HepG2 (cell line): ENCODE measurements around the gene PON1. TPM values are rescaled to one million over a fixed set of nuclear protein-coding genes. Genes with fewer than 3 reads are reported as not detected.

ENCODE experiments used
- ATAC-seq: fragments of 200-7000 bp; cut with Tn5 transposase; 3 replicates; pipeline ENCODE4 v1.9.1; 2020; ENCODE audit warnings: mild to moderate bottlenecking, moderate library complexity
- BruUV-seq: library from RNA; stranded (reverse); fragments of 400-500 nt; replicated peaks from 2 replicates; lab custom pipeline; 2021; lab: Mats Ljungman, UMichigan
- CTCF ChIA-PET: fragments of 300-600 bp; formaldehyde crosslinking; extraction: SDS; loops from one replicate; lab custom pipeline; 2021; ENCODE audit warnings: low total read pairs, inconsistent platforms, low intra/inter-chr PET ratio; lab: Yijun Ruan, JAX
- POLR2A ChIA-PET: fragments of 350-600 bp; sonication (Branson Sonifier 250); formaldehyde crosslinking; loops from one replicate; lab custom pipeline; 2020; ENCODE audit warnings: antibody characterized with exemption, inconsistent platforms; lab: Yijun Ruan, JAX
- DNase-seq: peaks from one replicate; pipeline ENCODE4 v3.0.0-alpha.2; 2015; ENCODE audit warnings: low spot score
- FAIRE-seq: peaks from 3 replicates; lab custom pipeline; 2011; peaks lifted over from hg19 to GRCh38; lab: Jason Lieb, UNC
- H2AFZ ChIP-seq: one replicate; pipeline ENCODE4 v1.6.1; 2011; ENCODE audit warnings: low read length, inconsistent platforms
- H3K27ac ChIP-seq: fragments of 300-600 bp; 3 replicates; pipeline ENCODE4 v1.8.0; 2011; ENCODE audit warnings: mixed run types, mild to moderate bottlenecking, mixed read lengths, low read length, inconsistent platforms; ENCODE audit not compliant: insufficient read depth; ENCODE audit errors: extremely low read length
- H3K27me3 ChIP-seq, 2 experiments: fragments of 200-600 bp in 1 of 2; 2 replicates in 1 of 2; 3 replicates in 1 of 2; pipeline versions ENCODE4 v1.6.0 to v1.8.0; 2011; ENCODE audit warnings: low read length in 2 of 2, mild to moderate bottlenecking in 2 of 2, moderate library complexity in 2 of 2, inconsistent platforms in 1 of 2; ENCODE audit not compliant: insufficient read depth in 2 of 2, control insufficient read depth in 1 of 2
- H3K36me3 ChIP-seq, 2 experiments: fragments of 200-600 bp in 1 of 2; replicated peaks in 1 of 2; 2 replicates in 1 of 2; 3 replicates in 1 of 2; pipeline versions ENCODE4 v1.5.1 to v1.8.0; 2011; ENCODE audit warnings: low read length in 2 of 2, inconsistent platforms in 1 of 2; ENCODE audit not compliant: insufficient read depth in 2 of 2, control insufficient read depth in 1 of 2
- H3K4me1 ChIP-seq: 2 replicates; pipeline ENCODE4 v1.5.1; 2012; ENCODE audit warnings: low read length, inconsistent platforms; ENCODE audit not compliant: insufficient read depth
- H3K4me2 ChIP-seq: 2 replicates; pipeline ENCODE4 v1.6.0; 2011; ENCODE audit warnings: low read depth, low read length, inconsistent platforms
- H3K4me3 ChIP-seq, 3 experiments: fragments of 200-600 bp in 1 of 3; sonication (generic), shearing (Covaris generic) in 1 of 3; replicated peaks in 1 of 3; 2 replicates each; pipeline ENCODE4 v1.5.1; 2011 to 2016; ENCODE audit warnings: low read length in 3 of 3, inconsistent platforms in 2 of 3, low read depth in 2 of 3, mild to moderate bottlenecking in 2 of 3, control low read depth in 1 of 3, mixed read lengths in 1 of 3; ENCODE audit not compliant: insufficient read depth in 1 of 3
- H3K79me2 ChIP-seq: one replicate; pipeline ENCODE4 v1.6.1; 2011; ENCODE audit warnings: low read length, inconsistent platforms; ENCODE audit not compliant: insufficient read depth
- H3K9ac ChIP-seq: 2 replicates; pipeline ENCODE4 v1.6.0; 2011; ENCODE audit warnings: mild to moderate bottlenecking, low read depth, low read length, inconsistent platforms; ENCODE audit not compliant: insufficient read depth
- H3K9me3 ChIP-seq: 2 replicates; pipeline ENCODE4 v1.5.1; 2012; ENCODE audit warnings: mild to moderate bottlenecking, low read length
- H4K20me1 ChIP-seq: 2 replicates; pipeline ENCODE4 v1.6.0; 2011; ENCODE audit warnings: inconsistent platforms, mild to moderate bottlenecking, low read length, moderate library complexity; ENCODE audit not compliant: insufficient read depth
- EHMT2 ChIP-seq: fragments of 200-600 bp; sonication (generic); IDR thresholded peaks from 2 replicates; pipeline ENCODE4 v1.7.0; 2017; ENCODE audit warnings: antibody characterized with exemption, low read depth, low read length, borderline replicate concordance
- GPBP1L1 ChIP-seq: sonication (generic); formaldehyde crosslinking; IDR thresholded peaks from 2 replicates; pipeline ENCODE4 v1.5.0; 2020; ENCODE audit warnings: mild to moderate bottlenecking, missing genetic modification reagents
- KIAA2018 ChIP-seq: sonication (generic); formaldehyde crosslinking; IDR thresholded peaks from 2 replicates; pipeline ENCODE4 v1.5.0; 2020; ENCODE audit warnings: mild to moderate bottlenecking, missing genetic modification reagents, borderline replicate concordance
- NFKB2 ChIP-seq: sonication (generic); formaldehyde crosslinking; IDR thresholded peaks from 2 replicates; pipeline ENCODE4 v1.4.0; 2020; ENCODE audit warnings: missing genetic modification reagents, borderline replicate concordance
- NPAS2 ChIP-seq: sonication (generic); formaldehyde crosslinking; IDR thresholded peaks from 2 replicates; pipeline ENCODE4 v1.8.0; 2022; ENCODE audit warnings: mild to moderate bottlenecking, missing genetic modification reagents, borderline replicate concordance
- NR1H2 ChIP-seq: sonication (generic); formaldehyde crosslinking; IDR thresholded peaks from 2 replicates; pipeline ENCODE4 v1.8.1; 2022; ENCODE audit warnings: low read depth, missing genetic modification reagents, borderline replicate concordance
- NRL ChIP-seq: sonication (generic); formaldehyde crosslinking; IDR thresholded peaks from 2 replicates; pipeline ENCODE4 v1.5.0; 2020; ENCODE audit warnings: missing genetic modification reagents, mild to moderate bottlenecking, moderate library complexity, borderline replicate concordance
- ZBTB2 ChIP-seq: sonication (generic); formaldehyde crosslinking; IDR thresholded peaks from 2 replicates; pipeline ENCODE4 v1.8.0; 2022; ENCODE audit warnings: low read depth, missing genetic modification reagents
- ZNF20 ChIP-seq: sonication (generic); formaldehyde crosslinking; IDR thresholded peaks from 2 replicates; pipeline ENCODE4 v1.4.0; 2020; ENCODE audit warnings: mild to moderate bottlenecking, moderate library complexity, missing genetic modification reagents
- ZNF205 ChIP-seq: IDR thresholded peaks from 2 replicates; pipeline ENCODE4 v1.6.1; 2018; ENCODE audit warnings: missing biosample characterization, missing genetic modification reagents
- ZNF430 ChIP-seq: sonication (generic); formaldehyde crosslinking; IDR thresholded peaks from 2 replicates; pipeline ENCODE4 v1.9.0; 2021; ENCODE audit warnings: mild to moderate bottlenecking, missing genetic modification reagents
- ZNF549 ChIP-seq: sonication (generic); formaldehyde crosslinking; IDR thresholded peaks from 2 replicates; pipeline ENCODE4 v1.5.0; 2020; ENCODE audit warnings: missing genetic modification reagents
- ZNF557 ChIP-seq: sonication (generic); formaldehyde crosslinking; IDR thresholded peaks from 2 replicates; pipeline ENCODE4 v1.4.0; 2020; ENCODE audit warnings: missing genetic modification reagents
- ZNF670 ChIP-seq: sonication (generic); formaldehyde crosslinking; IDR thresholded peaks from 2 replicates; pipeline ENCODE4 v1.8.0; 2022; ENCODE audit warnings: mild to moderate bottlenecking, missing genetic modification reagents, borderline replicate concordance
- ZNF891 ChIP-seq: sonication (generic); formaldehyde crosslinking; IDR thresholded peaks from 2 replicates; pipeline ENCODE4 v1.5.0; 2020; ENCODE audit warnings: mild to moderate bottlenecking, missing genetic modification reagents
- WGBS: methylation state at CpG from one replicate; pipeline ENCODE4 v1.1.6; 2017; ENCODE audit warnings: low lambda C conversion rate; 5-methylcytosine and 5-hydroxymethylcytosine counted together
- in situ Hi-C: cut with HindIII; loops from 2 replicates; pipeline ENCODE4 v1.10.0; 2017; ENCODE audit warnings: low pct_unique_long_range_greater_than_20kb; ENCODE audit not compliant: extremely low pct_ligation_motif_present
- intact Hi-C: fragments of 100-400 bp; cut with micrococcal nuclease; formaldehyde crosslinking; loops from one replicate; pipeline ENCODE4 v1.10.0; 2022; ENCODE audit not compliant: unreplicated experiment
- polyA plus RNA-seq, 8 experiments: library from polyadenylated mRNA; depleted of rRNA in 3 of 8; stranded (reverse) in 7 of 8; unstranded in 1 of 8; fragments of >200 nt; fragmentation: Illumina TruSeq in 4 of 8; extraction: Trizol in 4 of 8; gene quantifications; 2 replicates each; pipeline versions ENCODE4 v1.2.1 to v1.2.3, GENCODE V29; 2011 to 2016; ENCODE audit warnings: low read depth in 4 of 8, missing spikeins in 1 of 8, mixed read lengths in 1 of 8; ENCODE audit not compliant: insufficient read depth in 1 of 8
- total RNA-seq, 5 experiments: library from RNA; depleted of rRNA; stranded (reverse); fragments of >200 nt; fragmentation: Illumina TruSeq; extraction: Trizol; gene quantifications; 2 replicates each; pipeline ENCODE4 v1.2.3, GENCODE V29; 2016; ENCODE audit warnings: low read depth in 1 of 5

The PON1 gene
- total and polyA plus RNA-seq, 2 of the 13 experiments (the other 11 are each of a cell fraction or from before 2014, with no cell fraction given): 0.27 to 0.57 TPM

GRCh38 chr7:95262875-95263274 lies 61.5 kb downstream of the PON1 start:
- H4K20me1 ChIP-seq: no peaks in the 10 kb centered on the region
- no peak overlapping the region for H3K4me3 ChIP-seq
- H3K27ac ChIP-seq: no peak overlapping the region
- no peak for FAIRE-seq
- ChIA-PET CTCF (no interaction called here), POLR2A (no interaction called here)
- ATAC-seq: no peak
- no peaks in the 10 kb centered on the region for H3K27me3 ChIP-seq
- no peak overlapping the region for H3K4me2 ChIP-seq
- H3K36me3 ChIP-seq: no peaks in the 10 kb centered on the region; a peak in 1 of 5 replicates
- no peak for DNase-seq
- no peaks in the 10 kb centered on the region for H3K79me2 ChIP-seq
- H2AFZ ChIP-seq: no peak overlapping the region
- intact Hi-C loops: no loop called here
- BruUV-seq: no TSS peak
- H3K9me3 ChIP-seq: no peaks in the 10 kb centered on the region
- no peaks in the 10 kb centered on the region for H3K4me1 ChIP-seq
- no peak overlapping the region for H3K9ac ChIP-seq
- WGBS: 96% methylated on average over 2 of the region's 2 CpGs
- in situ Hi-C loops: loop anchor here (25.0 kb wide), 1 partner anchor 976 kb away; no protein-coding TSS in a partner anchor
- TF ChIP-seq ZNF549: no peak
- TF ChIP-seq ZNF670 (CRISPR knock-in tag): no peak
- no peak for TF ChIP-seq NRL
- no peak for TF ChIP-seq NPAS2 (CRISPR knock-in tag)
- TF ChIP-seq EHMT2: no peak
- no peak for TF ChIP-seq ZBTB2 (CRISPR knock-in tag)
- TF ChIP-seq NR1H2 (CRISPR knock-in tag): no peak
- no peak for TF ChIP-seq KIAA2018
- TF ChIP-seq ZNF205 (CRISPR knock-in tag): no peak
- no peak for TF ChIP-seq NFKB2 (CRISPR knock-in tag)
- no peak for TF ChIP-seq ZNF891 (CRISPR knock-in tag)
- TF ChIP-seq GPBP1L1 (CRISPR knock-in tag): no peak
- TF ChIP-seq ZNF557 (CRISPR knock-in tag): no peak
- no peak for TF ChIP-seq ZNF20
- TF ChIP-seq ZNF430 (CRISPR knock-in tag): no peak
